OCI-LY1 (cell line): ENCODE measurements around the gene RNPEPL1.

Source experiments
- H2AFZ ChIP-seq: fragments of 200-600 bp; sonication (generic), shearing (Covaris generic); 2 replicates; pipeline ENCODE4 v1.6.0; 2014; ENCODE audit warnings: antibody characterized with exemption, mild to moderate bottlenecking, low read length
- H3F3A ChIP-seq: fragments of 200-600 bp; sonication (generic), shearing (Covaris generic); 2 replicates; pipeline ENCODE4 v1.6.0; 2014; ENCODE audit warnings: mild to moderate bottlenecking, antibody characterized with exemption, low read length, moderate library complexity; ENCODE audit not compliant: insufficient read depth
- H3K27ac ChIP-seq: fragments of 200-600 bp; sonication (generic); 2 replicates; pipeline ENCODE4 v1.5.1; 2014; ENCODE audit warnings: low read length, mixed run types, mild to moderate bottlenecking, low read depth; ENCODE audit not compliant: poor library complexity, severe bottlenecking
- H3K27me3 ChIP-seq: fragments of 200-600 bp; sonication (generic); 2 replicates; pipeline ENCODE4 v1.6.0; 2014; ENCODE audit warnings: antibody characterized with exemption, mild to moderate bottlenecking, low read length, moderate library complexity; ENCODE audit not compliant: insufficient read depth
- H3K36me3 ChIP-seq: fragments of 200-600 bp; sonication (generic); 2 replicates; pipeline ENCODE4 v1.6.1; 2014; ENCODE audit warnings: mild to moderate bottlenecking, antibody characterized with exemption, low read length, moderate library complexity, mixed read lengths; ENCODE audit not compliant: insufficient read depth
- H3K4me1 ChIP-seq: fragments of 200-600 bp; sonication (generic); 2 replicates; pipeline ENCODE4 v1.5.1; 2014; ENCODE audit warnings: mild to moderate bottlenecking, low read length, moderate library complexity; ENCODE audit not compliant: insufficient read depth, severe bottlenecking
- H3K4me2 ChIP-seq: fragments of 200-600 bp; sonication (generic), shearing (Covaris generic); 2 replicates; pipeline ENCODE4 v1.6.1; 2014; ENCODE audit warnings: low read length
- H3K4me3 ChIP-seq: fragments of 200-600 bp; sonication (generic); 2 replicates; pipeline ENCODE4 v1.5.1; 2014; ENCODE audit warnings: low read length, low read depth, mild to moderate bottlenecking, mixed read lengths; ENCODE audit not compliant: poor library complexity, severe bottlenecking
- H3K79me2 ChIP-seq: fragments of 200-600 bp; shearing (Covaris generic); 2 replicates; pipeline ENCODE4 v1.6.1; 2016; ENCODE audit warnings: mixed run types, low read length, mixed read lengths; ENCODE audit not compliant: insufficient read depth
- H3K9ac ChIP-seq: fragments of 200-600 bp; sonication (generic), shearing (Covaris generic); 2 replicates; pipeline ENCODE4 v1.6.1; 2014; ENCODE audit warnings: mild to moderate bottlenecking, low read length, mixed read lengths
- H3K9me2 ChIP-seq: fragments of 200-600 bp; sonication (generic), shearing (Covaris generic); 2 replicates; pipeline ENCODE4 v1.6.1; 2014; ENCODE audit warnings: low read depth, mild to moderate bottlenecking, low read length, mixed read lengths
- H3K9me3 ChIP-seq: fragments of 200-600 bp; shearing (Covaris generic); 2 replicates; pipeline ENCODE4 v1.6.1; 2014; ENCODE audit warnings: low read length, mixed read lengths
- H4K20me1 ChIP-seq: fragments of 200-600 bp; sonication (generic), shearing (Covaris generic); 2 replicates; pipeline ENCODE4 v1.6.0; 2016; ENCODE audit warnings: mild to moderate bottlenecking, low read length; ENCODE audit not compliant: insufficient read depth
- EZH2 ChIP-seq: fragments of 200-600 bp; sonication (generic), shearing (Covaris generic); IDR thresholded peaks from 2 replicates; pipeline ENCODE4 v1.8.0; 2017; ENCODE audit warnings: borderline replicate concordance, mixed run types, mild to moderate bottlenecking, antibody characterized with exemption, low read length, moderate library complexity, mixed read lengths
- TF ChIP-seq, protein P1 (sequence below): fragments of 200-600 bp; sonication (generic), shearing (Covaris generic); IDR thresholded peaks from 2 replicates; pipeline ENCODE4 v1.5.1; 2017; ENCODE audit warnings: mild to moderate bottlenecking, antibody characterized with exemption, low read length, moderate library complexity, mixed read lengths

The RNPEPL1 gene

GRCh38 chr2:240629619-240629967 is 61.3 kb downstream of the RNPEPL1 start:
- no peaks in the 10 kb centered on the region for H3K9me3 ChIP-seq
- H3K27ac ChIP-seq = no peak overlapping the region
- no peaks in the 10 kb centered on the region for H3K36me3 ChIP-seq
- no peaks in the 10 kb centered on the region for H3K9me2 ChIP-seq
- no peaks in the 10 kb centered on the region for H3F3A ChIP-seq
- no peak overlapping the region for H3K4me3 ChIP-seq
- no peaks in the 10 kb centered on the region for H4K20me1 ChIP-seq
- no peak overlapping the region for H3K4me2 ChIP-seq
- H3K4me1 ChIP-seq = no peaks in the 10 kb centered on the region
- no peak overlapping the region for H2AFZ ChIP-seq
- H3K79me2 ChIP-seq = no peaks in the 10 kb centered on the region
- H3K9ac ChIP-seq = no peak overlapping the region
- no peaks in the 10 kb centered on the region for H3K27me3 ChIP-seq
- no peak for TF ChIP-seq EZH2
- TF ChIP-seq, protein P1, sequence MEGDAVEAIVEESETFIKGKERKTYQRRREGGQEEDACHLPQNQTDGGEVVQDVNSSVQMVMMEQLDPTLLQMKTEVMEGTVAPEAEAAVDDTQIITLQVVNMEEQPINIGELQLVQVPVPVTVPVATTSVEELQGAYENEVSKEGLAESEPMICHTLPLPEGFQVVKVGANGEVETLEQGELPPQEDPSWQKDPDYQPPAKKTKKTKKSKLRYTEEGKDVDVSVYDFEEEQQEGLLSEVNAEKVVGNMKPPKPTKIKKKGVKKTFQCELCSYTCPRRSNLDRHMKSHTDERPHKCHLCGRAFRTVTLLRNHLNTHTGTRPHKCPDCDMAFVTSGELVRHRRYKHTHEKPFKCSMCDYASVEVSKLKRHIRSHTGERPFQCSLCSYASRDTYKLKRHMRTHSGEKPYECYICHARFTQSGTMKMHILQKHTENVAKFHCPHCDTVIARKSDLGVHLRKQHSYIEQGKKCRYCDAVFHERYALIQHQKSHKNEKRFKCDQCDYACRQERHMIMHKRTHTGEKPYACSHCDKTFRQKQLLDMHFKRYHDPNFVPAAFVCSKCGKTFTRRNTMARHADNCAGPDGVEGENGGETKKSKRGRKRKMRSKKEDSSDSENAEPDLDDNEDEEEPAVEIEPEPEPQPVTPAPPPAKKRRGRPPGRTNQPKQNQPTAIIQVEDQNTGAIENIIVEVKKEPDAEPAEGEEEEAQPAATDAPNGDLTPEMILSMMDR = no peak

GRCh38 chr2:240629968-240630770 is 61.9 kb downstream of the RNPEPL1 start:
- H3K4me2 ChIP-seq = no peak overlapping the region
- no peak overlapping the region for H2AFZ ChIP-seq
- H3K79me2 ChIP-seq = no peaks in the 10 kb centered on the region
- no peaks in the 10 kb centered on the region for H3F3A ChIP-seq
- H3K9me2 ChIP-seq = no peaks in the 10 kb centered on the region
- no peaks in the 10 kb centered on the region for H3K9me3 ChIP-seq
- H4K20me1 ChIP-seq = no peaks in the 10 kb centered on the region
- no peaks in the 10 kb centered on the region for H3K27me3 ChIP-seq
- H3K4me3 ChIP-seq = no peak overlapping the region
- H3K27ac ChIP-seq = no peak overlapping the region
- H3K9ac ChIP-seq = no peak overlapping the region
- no peaks in the 10 kb centered on the region for H3K4me1 ChIP-seq
- TF ChIP-seq, protein P1 = no peak
- TF ChIP-seq EZH2 = no peak
- H3K36me3 ChIP-seq = no peaks in the 10 kb centered on the region
